Measurements from ENCODE around the gene SCUBE3. TPM values are rescaled to one million over a fixed set of nuclear protein-coding genes. Genes with fewer than 3 reads are reported as not detected.

Gene SCUBE3
- total and polyA plus RNA-seq, 10 donors, result 0.03 to 0.43 (median 0.11) TPM; not detected in 1

GRCh38 chr6:35166116-35166515, 47.6 kb upstream of the SCUBE3 start:
- Histone ChIP-seq H3K27me3 (replicated peaks in 1 of 7) (peaks cover 0 to 6% (median 0%) of the 10 kb centered on the region in 7 donors), H3K27ac (peak overlapping the region in 1 of 8 donors; percentile 2), H3K9me3 (no peaks in the 10 kb centered on the region), H3K4me1 (peaks cover 7 to 19% (median 12%) of the 10 kb centered on the region in 6 donors), H3K36me3 (no peaks in the 10 kb centered on the region), H3K4me3 (no peak overlapping the region)
- no peak for TF ChIP-seq CTCF (IDR thresholded peaks at IDR 0.05 in 8 of 11, conservative IDR thresholded peaks at IDR 0.05 in 3 of 11)
- TF ChIP-seq POLR2A (IDR thresholded peaks at IDR 0.05), result no peak
- TF ChIP-seq POLR2AphosphoS5 (IDR thresholded peaks at IDR 0.05), result no peak
- no peak for DNase-seq
- 85 to 100% (median 89%) methylated on average over 2 of the region's 2 CpGs for WGBS, 5 donors
- intact Hi-C loops (cut with DNase I; ENCODE audit: low total_unique reads), result no loop called here

GRCh38 chr6:35166520-35166919, 47.2 kb upstream of the SCUBE3 start:
- Histone ChIP-seq H3K9me3 (no peaks in the 10 kb centered on the region), H3K27ac (no peak overlapping the region), H3K4me3 (no peak overlapping the region), H3K4me1 (peaks cover 6 to 14% (median 8%) of the 10 kb centered on the region in 6 donors), H3K36me3 (no peaks in the 10 kb centered on the region), H3K27me3 (replicated peaks in 1 of 7) (peaks cover 0 to 6% (median 0%) of the 10 kb centered on the region in 7 donors)
- intact Hi-C loops (cut with DNase I; ENCODE audit: low total_unique reads), result no loop called here
- no peak for DNase-seq
- WGBS, 5 donors, result 57 to 87% (median 78%) methylated on average over 5 of the region's 5 CpGs
- TF ChIP-seq POLR2A (IDR thresholded peaks at IDR 0.05) (no peak), CTCF (IDR thresholded peaks at IDR 0.05 in 8 of 11, conservative IDR thresholded peaks at IDR 0.05 in 3 of 11) (no peak), POLR2AphosphoS5 (IDR thresholded peaks at IDR 0.05) (no peak)

GRCh38 chr6:35167505-35167904, 46.3 kb upstream of the SCUBE3 start:
- Histone ChIP-seq H3K27ac (no peak overlapping the region), H3K4me1 (peaks cover 0 to 5% (median under 1%) of the 10 kb centered on the region in 6 donors), H3K9me3 (no peaks in the 10 kb centered on the region), H3K36me3 (no peaks in the 10 kb centered on the region), H3K27me3 (replicated peaks in 1 of 7) (peaks cover 0 to 6% (median 0%) of the 10 kb centered on the region in 7 donors), H3K4me3 (no peak overlapping the region)
- TF ChIP-seq POLR2A (IDR thresholded peaks at IDR 0.05) (no peak), CTCF (IDR thresholded peaks at IDR 0.05 in 8 of 11, conservative IDR thresholded peaks at IDR 0.05 in 3 of 11) (no peak), POLR2AphosphoS5 (IDR thresholded peaks at IDR 0.05) (no peak)
- no peak for DNase-seq
- intact Hi-C loops (cut with DNase I; ENCODE audit: low total_unique reads), result no loop called here

GRCh38 chr6:35168461-35168861, 45.3 kb upstream of the SCUBE3 start:
- intact Hi-C loops (cut with DNase I; ENCODE audit: low total_unique reads), result no loop called here
- no peak for TF ChIP-seq POLR2AphosphoS5 (IDR thresholded peaks at IDR 0.05)
- no peak for TF ChIP-seq POLR2A (IDR thresholded peaks at IDR 0.05)
- no peak for TF ChIP-seq CTCF (IDR thresholded peaks at IDR 0.05 in 8 of 11, conservative IDR thresholded peaks at IDR 0.05 in 3 of 11)
- Histone ChIP-seq H3K4me1 (no peaks in the 10 kb centered on the region), H3K27me3 (replicated peaks in 1 of 7) (peaks cover 0 to 6% (median 0%) of the 10 kb centered on the region in 7 donors), H3K9me3 (no peaks in the 10 kb centered on the region), H3K27ac (no peak overlapping the region), H3K4me3 (no peak overlapping the region), H3K36me3 (no peaks in the 10 kb centered on the region)
- WGBS, 5 donors, result 70 to 85% (median 84%) methylated on average over 7 of the region's 7 CpGs
- no peak for DNase-seq
